ENCODE data around the gene NBPF15. TPM values are rescaled to one million over a fixed set of nuclear protein-coding genes. Genes with fewer than 3 reads are reported as not detected.
A peak's percentile ranks its signal among the peaks of the same experiment; 100 is the strongest.
"Not testable (repeated sequence)": the region's sequence is repeated elsewhere in the genome, so short reads cannot be mapped to it uniquely, and the experiment has no call there.

NBPF15 gene, protein sequence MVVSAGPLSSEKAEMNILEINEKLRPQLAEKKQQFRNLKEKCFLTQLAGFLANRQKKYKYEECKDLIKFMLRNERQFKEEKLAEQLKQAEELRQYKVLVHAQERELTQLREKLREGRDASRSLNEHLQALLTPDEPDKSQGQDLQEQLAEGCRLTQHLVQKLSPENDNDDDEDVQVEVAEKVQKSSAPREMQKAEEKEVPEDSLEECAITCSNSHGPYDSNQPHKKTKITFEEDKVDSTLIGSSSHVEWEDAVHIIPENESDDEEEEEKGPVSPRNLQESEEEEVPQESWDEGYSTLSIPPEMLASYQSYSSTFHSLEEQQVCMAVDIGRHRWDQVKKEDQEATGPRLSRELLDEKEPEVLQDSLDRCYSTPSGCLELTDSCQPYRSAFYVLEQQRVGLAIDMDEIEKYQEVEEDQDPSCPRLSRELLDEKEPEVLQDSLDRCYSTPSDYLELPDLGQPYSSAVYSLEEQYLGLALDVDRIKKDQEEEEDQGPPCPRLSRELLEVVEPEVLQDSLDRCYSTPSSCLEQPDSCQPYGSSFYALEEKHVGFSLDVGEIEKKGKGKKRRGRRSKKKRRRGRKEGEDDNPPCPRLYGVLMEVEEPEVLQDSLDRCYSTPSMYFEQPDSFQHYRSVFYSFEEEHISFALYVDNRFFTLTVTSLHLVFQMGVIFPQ
- total RNA-seq (2021) (33.9 and 37.0 TPM in 2 replicates), Bru-seq, nascent RNA (percentile 69 among the genes with signal in this experiment), BruChase-seq, experiment 1, labeled RNA remaining after a 2-hour chase (percentile 83 among the genes with signal in this experiment), BruChase-seq, experiment 2, labeled RNA remaining after a 6-hour chase (percentile 77 among the genes with signal in this experiment)
- long read RNA-seq, full-length matches to known transcripts, result 3 of 53 reads
- long read RNA-seq, partial matches to known transcripts, result 8 of 53 reads
- long read RNA-seq, other reads (novel, unspliced or antisense), result 42 of 53 reads

DNA sequence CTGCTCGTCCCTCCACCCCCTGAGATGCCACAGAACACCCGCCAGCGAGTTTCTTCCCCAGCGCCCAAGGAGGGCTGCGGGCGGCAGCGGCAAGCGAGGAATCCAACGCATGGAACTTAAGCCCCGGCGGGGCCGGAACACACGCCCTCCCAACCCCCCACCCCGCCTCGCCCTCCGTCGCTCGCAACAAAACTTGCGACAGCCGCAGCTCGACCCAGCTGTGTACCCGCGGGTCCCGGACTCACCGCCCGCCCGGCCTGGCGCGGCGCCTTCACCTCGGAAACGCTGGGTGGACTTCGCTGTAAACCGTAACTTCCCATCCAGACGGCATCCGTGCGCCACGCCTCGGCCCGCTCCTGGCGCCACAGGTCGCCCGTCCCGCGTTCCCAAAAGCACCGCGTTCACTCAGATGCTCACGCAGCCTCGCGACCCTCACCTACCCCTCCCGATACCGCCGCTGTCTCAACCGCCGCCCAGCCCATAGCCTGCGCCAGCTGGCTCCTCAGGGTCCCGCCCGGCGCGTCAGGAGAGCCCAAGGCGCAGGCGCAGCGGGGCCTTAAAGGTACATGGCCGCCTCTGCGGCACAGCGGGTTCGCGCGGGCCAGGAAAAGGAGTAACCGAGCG lies at the start of gene NBPF15:
TSS of gene NBPF15 (minus strand) at position 534 of the 624 bp plus-strand sequence. CDS start 21,666 bp downstream, outside the sequence.
- intact Hi-C loops (cut with micrococcal nuclease; ENCODE audit: unreplicated experiment); H3K27ac ChIP-seq (ENCODE audit: low read depth, low read length, poor library complexity, severe bottlenecking); H3K4me1 ChIP-seq (ENCODE audit: insufficient read depth, low read length, poor library complexity, severe bottlenecking); POLR2A ChIA-PET (ENCODE audit: low non-redundant PET); BruUV-seq (replicated peaks); H3K36me3 ChIP-seq (ENCODE audit: insufficient read depth, low read length, poor library complexity, severe bottlenecking); CTCF ChIA-PET; H3K9me3 ChIP-seq (ENCODE audit: low read depth, low read length, poor library complexity, severe bottlenecking); H3K27me3 ChIP-seq (replicated peaks; ENCODE audit: insufficient read depth, low read depth, low read length, poor library complexity): not testable (repeated sequence)
- H3K4me3 ChIP-seq (ENCODE audit: low read depth, low read length, poor library complexity, severe bottlenecking), result peak within 1 kb of the TSS; percentile 53
- DNase-seq (ENCODE audit: low spot score), result peak; percentile 72

DNA sequence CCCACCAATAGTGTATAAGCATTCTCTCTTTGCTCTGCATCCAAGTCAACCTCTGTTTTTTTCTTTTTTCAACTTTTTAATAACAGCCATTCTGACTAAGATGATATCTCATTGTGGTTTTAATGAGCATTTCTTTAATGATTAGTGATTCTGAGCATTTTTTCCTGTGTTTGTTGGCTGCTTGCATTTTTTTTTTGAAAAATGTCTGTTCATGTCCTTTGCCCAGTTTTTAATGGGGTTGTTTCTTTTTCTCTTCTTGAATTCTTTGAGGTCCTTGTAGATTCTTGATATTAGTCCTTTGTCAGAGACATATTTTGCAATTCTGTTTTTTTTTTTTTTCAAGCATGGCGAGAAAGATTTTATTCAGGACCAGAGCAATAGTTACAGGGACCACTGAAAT lies 35.0 kb upstream of the NBPF15 start:
- DNase-seq (ENCODE audit: low spot score); H3K4me3 ChIP-seq (ENCODE audit: low read depth, low read length, poor library complexity, severe bottlenecking); POLR2A ChIA-PET (ENCODE audit: low non-redundant PET); H3K27me3 ChIP-seq (replicated peaks; ENCODE audit: insufficient read depth, low read depth, low read length, poor library complexity); H3K27ac ChIP-seq (ENCODE audit: low read depth, low read length, poor library complexity, severe bottlenecking); BruUV-seq (replicated peaks); H3K9me3 ChIP-seq (ENCODE audit: low read depth, low read length, poor library complexity, severe bottlenecking); CTCF ChIA-PET; H3K4me1 ChIP-seq (ENCODE audit: insufficient read depth, low read length, poor library complexity, severe bottlenecking); H3K36me3 ChIP-seq (ENCODE audit: insufficient read depth, low read length, poor library complexity, severe bottlenecking); intact Hi-C loops (cut with micrococcal nuclease; ENCODE audit: unreplicated experiment): not testable (repeated sequence)

DNA sequence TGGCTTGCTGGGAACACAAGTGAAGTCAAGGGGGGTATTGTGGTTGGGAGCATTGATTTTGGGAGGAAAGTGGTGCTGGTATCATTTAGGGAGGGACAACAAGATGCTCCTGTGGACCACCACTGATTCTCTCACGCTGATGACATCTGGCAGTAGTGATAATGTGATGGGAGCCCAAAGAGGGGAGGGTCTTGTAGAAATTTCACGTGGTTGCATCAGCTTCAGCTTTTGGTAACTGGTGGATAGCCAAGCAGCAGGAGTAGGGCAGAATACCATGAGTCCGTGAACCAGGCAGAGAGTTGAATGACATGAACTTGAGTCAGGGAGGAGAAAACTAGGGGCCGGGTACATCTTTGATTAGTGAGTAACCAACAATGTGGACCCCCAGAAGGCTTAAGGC lies 32.7 kb upstream of the NBPF15 start:
- DNase-seq (ENCODE audit: low spot score), result peak; percentile 18
- H3K36me3 ChIP-seq (ENCODE audit: insufficient read depth, low read length, poor library complexity, severe bottlenecking); CTCF ChIA-PET; H3K4me1 ChIP-seq (ENCODE audit: insufficient read depth, low read length, poor library complexity, severe bottlenecking); intact Hi-C loops (cut with micrococcal nuclease; ENCODE audit: unreplicated experiment); H3K4me3 ChIP-seq (ENCODE audit: low read depth, low read length, poor library complexity, severe bottlenecking); H3K27me3 ChIP-seq (replicated peaks; ENCODE audit: insufficient read depth, low read depth, low read length, poor library complexity); H3K9me3 ChIP-seq (ENCODE audit: low read depth, low read length, poor library complexity, severe bottlenecking); H3K27ac ChIP-seq (ENCODE audit: low read depth, low read length, poor library complexity, severe bottlenecking); POLR2A ChIA-PET (ENCODE audit: low non-redundant PET); BruUV-seq (replicated peaks): not testable (repeated sequence)

DNA sequence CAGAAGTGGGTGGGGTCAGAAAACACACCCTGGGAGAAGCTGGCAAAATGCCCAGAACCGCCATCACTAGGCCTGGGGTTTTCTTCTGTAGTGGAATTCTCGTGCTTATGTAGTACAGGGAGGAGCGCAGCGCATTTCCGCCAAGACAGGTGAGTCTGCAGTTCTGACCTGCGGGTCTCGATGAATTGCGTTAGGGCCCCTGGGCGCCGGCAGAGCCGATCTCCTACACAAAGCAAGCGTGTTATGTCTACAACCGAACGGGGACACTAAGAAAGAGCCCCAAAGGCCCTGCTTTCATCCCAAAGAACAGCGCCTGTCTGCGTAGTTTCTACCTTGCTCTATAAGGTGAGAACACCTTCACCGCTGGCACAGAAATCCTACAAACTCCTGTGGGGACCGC lies 28.9 kb upstream of the NBPF15 start:
- BruUV-seq (replicated peaks); POLR2A ChIA-PET (ENCODE audit: low non-redundant PET); CTCF ChIA-PET; DNase-seq (ENCODE audit: low spot score); H3K27ac ChIP-seq (ENCODE audit: low read depth, low read length, poor library complexity, severe bottlenecking); intact Hi-C loops (cut with micrococcal nuclease; ENCODE audit: unreplicated experiment); H3K9me3 ChIP-seq (ENCODE audit: low read depth, low read length, poor library complexity, severe bottlenecking); H3K27me3 ChIP-seq (replicated peaks; ENCODE audit: insufficient read depth, low read depth, low read length, poor library complexity); H3K36me3 ChIP-seq (ENCODE audit: insufficient read depth, low read length, poor library complexity, severe bottlenecking); H3K4me3 ChIP-seq (ENCODE audit: low read depth, low read length, poor library complexity, severe bottlenecking); H3K4me1 ChIP-seq (ENCODE audit: insufficient read depth, low read length, poor library complexity, severe bottlenecking): not testable (repeated sequence)

DNA sequence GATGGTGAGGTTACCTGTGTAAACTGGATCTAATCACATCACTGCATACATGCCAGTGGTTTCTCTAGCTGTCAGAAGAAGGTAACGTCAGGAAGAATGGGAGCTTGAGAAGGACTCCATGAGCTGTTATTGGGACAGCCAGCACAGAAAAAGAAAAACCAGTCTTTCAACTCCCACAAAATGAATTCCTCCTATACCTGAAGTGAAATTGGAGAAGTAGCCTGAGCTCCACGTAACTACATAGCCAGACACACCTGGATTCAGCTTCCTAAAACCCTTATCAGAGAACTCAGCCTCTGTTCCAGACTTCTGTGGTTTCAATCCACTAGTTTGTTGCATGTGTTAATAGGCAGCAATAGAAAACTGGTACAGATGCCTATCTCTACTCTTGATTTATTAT lies 25.5 kb upstream of the NBPF15 start:
- H3K36me3 ChIP-seq (ENCODE audit: insufficient read depth, low read length, poor library complexity, severe bottlenecking); H3K4me3 ChIP-seq (ENCODE audit: low read depth, low read length, poor library complexity, severe bottlenecking); H3K27me3 ChIP-seq (replicated peaks; ENCODE audit: insufficient read depth, low read depth, low read length, poor library complexity); POLR2A ChIA-PET (ENCODE audit: low non-redundant PET); intact Hi-C loops (cut with micrococcal nuclease; ENCODE audit: unreplicated experiment); BruUV-seq (replicated peaks); DNase-seq (ENCODE audit: low spot score); CTCF ChIA-PET; H3K27ac ChIP-seq (ENCODE audit: low read depth, low read length, poor library complexity, severe bottlenecking); H3K4me1 ChIP-seq (ENCODE audit: insufficient read depth, low read length, poor library complexity, severe bottlenecking); H3K9me3 ChIP-seq (ENCODE audit: low read depth, low read length, poor library complexity, severe bottlenecking): not testable (repeated sequence)

DNA sequence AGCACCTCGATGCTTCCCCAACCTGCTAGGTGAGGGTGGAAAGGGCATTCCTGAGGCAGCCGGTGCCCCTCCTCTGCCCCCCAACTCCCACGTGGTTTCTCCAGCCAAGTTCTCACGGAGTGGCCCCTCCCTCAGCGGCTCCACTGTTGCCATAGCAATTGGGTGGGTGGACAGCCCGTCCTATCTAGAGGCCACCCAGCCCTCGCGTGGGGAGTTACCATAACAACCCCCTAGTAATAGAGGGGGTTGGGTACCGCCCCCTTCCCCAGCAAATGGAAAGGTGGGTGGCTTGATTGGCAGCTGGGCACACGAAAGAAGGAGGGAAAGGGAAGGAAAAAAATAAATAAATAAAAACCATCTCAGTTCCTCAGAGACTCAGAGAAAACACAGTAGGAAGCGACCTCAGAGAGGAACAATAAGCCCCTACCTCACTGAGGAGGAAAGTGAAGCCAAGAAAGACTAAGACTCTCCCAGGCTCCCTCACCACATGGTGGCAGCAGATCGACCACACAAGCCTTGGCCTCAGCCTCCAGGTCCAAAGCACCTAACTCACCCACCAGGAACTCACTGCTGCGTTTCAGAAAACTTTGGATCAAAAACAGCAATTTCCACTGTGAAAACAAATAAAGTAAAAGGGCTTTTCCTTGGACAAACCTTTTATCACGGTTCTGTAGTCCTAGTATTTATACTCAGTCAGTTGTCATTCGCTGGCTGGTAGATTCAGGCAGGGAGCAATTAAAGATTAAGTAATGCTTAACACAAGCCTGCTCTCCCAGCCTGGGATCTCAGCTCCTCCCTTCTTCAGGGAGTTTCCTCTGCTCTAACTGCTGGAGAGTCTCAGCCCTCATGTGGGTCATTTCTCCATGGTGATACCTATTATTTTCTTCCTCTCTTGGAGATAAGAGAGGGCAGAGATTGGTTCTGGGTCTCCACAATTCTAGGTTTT lies 23.9 kb upstream of the NBPF15 start:
- BruUV-seq (replicated peaks); intact Hi-C loops (cut with micrococcal nuclease; ENCODE audit: unreplicated experiment): not testable (repeated sequence)

DNA sequence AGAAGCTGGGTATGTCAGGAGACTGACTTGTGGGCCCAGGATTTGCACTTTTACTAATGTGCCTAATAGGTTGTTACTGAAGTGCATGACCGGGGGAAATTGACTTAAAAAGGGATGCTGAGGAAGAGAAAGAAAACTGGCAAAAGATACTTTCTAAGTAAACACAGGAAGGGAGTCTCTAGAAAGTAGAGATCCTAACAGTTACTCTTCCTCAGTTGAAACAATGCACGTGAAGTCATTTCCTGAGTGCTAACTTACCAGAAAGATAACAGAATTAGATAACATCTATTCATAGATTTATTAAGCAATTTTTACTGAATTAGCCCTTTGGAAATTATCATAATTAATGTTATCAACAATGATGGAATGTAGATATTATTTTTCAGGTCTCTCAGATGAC lies 12.4 kb upstream of the NBPF15 start:
- CTCF ChIA-PET; POLR2A ChIA-PET (ENCODE audit: low non-redundant PET): not testable (repeated sequence)

More for the DNA sequence above, 23.9 kb upstream of the NBPF15 start:
- H3K27ac ChIP-seq (ENCODE audit: low read depth, low read length, poor library complexity, severe bottlenecking); DNase-seq (ENCODE audit: low spot score); CTCF ChIA-PET; POLR2A ChIA-PET (ENCODE audit: low non-redundant PET); H3K27me3 ChIP-seq (replicated peaks; ENCODE audit: insufficient read depth, low read depth, low read length, poor library complexity); H3K4me1 ChIP-seq (ENCODE audit: insufficient read depth, low read length, poor library complexity, severe bottlenecking); H3K36me3 ChIP-seq (ENCODE audit: insufficient read depth, low read length, poor library complexity, severe bottlenecking); H3K4me3 ChIP-seq (ENCODE audit: low read depth, low read length, poor library complexity, severe bottlenecking); H3K9me3 ChIP-seq (ENCODE audit: low read depth, low read length, poor library complexity, severe bottlenecking): not testable (repeated sequence)

More for the DNA sequence above, 12.4 kb upstream of the NBPF15 start:
- DNase-seq (ENCODE audit: low spot score); H3K4me1 ChIP-seq (ENCODE audit: insufficient read depth, low read length, poor library complexity, severe bottlenecking); H3K36me3 ChIP-seq (ENCODE audit: insufficient read depth, low read length, poor library complexity, severe bottlenecking); H3K27ac ChIP-seq (ENCODE audit: low read depth, low read length, poor library complexity, severe bottlenecking); BruUV-seq (replicated peaks); H3K4me3 ChIP-seq (ENCODE audit: low read depth, low read length, poor library complexity, severe bottlenecking); H3K27me3 ChIP-seq (replicated peaks; ENCODE audit: insufficient read depth, low read depth, low read length, poor library complexity); H3K9me3 ChIP-seq (ENCODE audit: low read depth, low read length, poor library complexity, severe bottlenecking); intact Hi-C loops (cut with micrococcal nuclease; ENCODE audit: unreplicated experiment): not testable (repeated sequence)

Data from A673 (cell line).